Measurements from ENCODE around the gene LRRN4CL. TPM values are rescaled to one million over a fixed set of nuclear protein-coding genes. Genes with fewer than 3 reads are reported as not detected.

The LRRN4CL gene
- total and polyA plus RNA-seq, 9 of the 15 experiments (the other 6 are each of a cell fraction or from before 2014, with no cell fraction given): 0.03 to 0.11 (median 0.05) TPM; not detected in 4

GRCh38 chr11:62727872-62728170, 38.5 kb upstream of the LRRN4CL start (continued):
- TF ChIP-seq ZBTB40 (IDR thresholded peaks at IDR 0.05): no peak
- no peak for TF ChIP-seq ZBTB40 (CRISPR knock-in tag; IDR thresholded peaks at IDR 0.05)
- 0 out of 2 replicates have a peak, but pooled peaks have one; percentile 11 for TF ChIP-seq HDAC2 (IDR thresholded peaks at IDR 0.05)
- TF ChIP-seq FIP1L1 (IDR thresholded peaks at IDR 0.05; ENCODE audit: low read depth, low read length, poor library complexity, severe bottlenecking): no peak
- TF ChIP-seq ZNF239 (CRISPR knock-in tag; IDR thresholded peaks at IDR 0.05): no peak
- TF ChIP-seq, protein P1, sequence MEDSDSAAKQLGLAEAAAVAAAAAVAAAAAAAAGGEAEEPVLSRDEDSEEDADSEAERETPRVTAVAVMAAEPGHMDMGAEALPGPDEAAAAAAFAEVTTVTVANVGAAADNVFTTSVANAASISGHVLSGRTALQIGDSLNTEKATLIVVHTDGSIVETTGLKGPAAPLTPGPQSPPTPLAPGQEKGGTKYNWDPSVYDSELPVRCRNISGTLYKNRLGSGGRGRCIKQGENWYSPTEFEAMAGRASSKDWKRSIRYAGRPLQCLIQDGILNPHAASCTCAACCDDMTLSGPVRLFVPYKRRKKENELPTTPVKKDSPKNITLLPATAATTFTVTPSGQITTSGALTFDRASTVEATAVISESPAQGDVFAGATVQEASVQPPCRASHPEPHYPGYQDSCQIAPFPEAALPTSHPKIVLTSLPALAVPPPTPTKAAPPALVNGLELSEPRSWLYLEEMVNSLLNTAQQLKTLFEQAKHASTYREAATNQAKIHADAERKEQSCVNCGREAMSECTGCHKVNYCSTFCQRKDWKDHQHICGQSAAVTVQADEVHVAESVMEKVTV (CRISPR knock-in tag; IDR thresholded peaks at IDR 0.05): no peak
- TF ChIP-seq TAF15 (IDR thresholded peaks at IDR 0.05; ENCODE audit: low read depth, low read length): no peak
- no peak for TF ChIP-seq CTCF (IDR thresholded peaks at IDR 0.05 in 2 of 3, conservative IDR thresholded peaks at IDR 0.05 in 1 of 3; ENCODE audit: insufficient read depth in 2 of 3, low read depth in 1 of 3, low read length in 3 of 3)
- TF ChIP-seq FOXM1 (IDR thresholded peaks at IDR 0.05; ENCODE audit: low read depth): peak; percentile 95
- no peak for TF ChIP-seq FOXM1 (CRISPR knock-in tag; IDR thresholded peaks at IDR 0.05; ENCODE audit: low read depth)
- no peak for TF ChIP-seq RFX7 (CRISPR knock-in tag; IDR thresholded peaks at IDR 0.05)
- no peak for TF ChIP-seq TBL1XR1 (IDR thresholded peaks at IDR 0.05; ENCODE audit: low read length in 2 of 2)
- TF ChIP-seq SIN3A (IDR thresholded peaks at IDR 0.05; ENCODE audit: borderline replicate concordance in 2 of 2, control insufficient read depth in 1 of 2, low read depth in 2 of 2, low read length in 2 of 2): no peak

Data from K562 (cell line).